Activated T-cell treated with anti-CD3 and anti-CD28 coated beads for 48 hours (primary cell): Measurements from ENCODE around the gene GAS7.

ENCODE experiments used
- DNase-seq: peaks from one replicate; pipeline ENCODE4 v3.0.0-alpha.2; 2020; ENCODE audit warnings: low read depth

Gene GAS7

DNA sequence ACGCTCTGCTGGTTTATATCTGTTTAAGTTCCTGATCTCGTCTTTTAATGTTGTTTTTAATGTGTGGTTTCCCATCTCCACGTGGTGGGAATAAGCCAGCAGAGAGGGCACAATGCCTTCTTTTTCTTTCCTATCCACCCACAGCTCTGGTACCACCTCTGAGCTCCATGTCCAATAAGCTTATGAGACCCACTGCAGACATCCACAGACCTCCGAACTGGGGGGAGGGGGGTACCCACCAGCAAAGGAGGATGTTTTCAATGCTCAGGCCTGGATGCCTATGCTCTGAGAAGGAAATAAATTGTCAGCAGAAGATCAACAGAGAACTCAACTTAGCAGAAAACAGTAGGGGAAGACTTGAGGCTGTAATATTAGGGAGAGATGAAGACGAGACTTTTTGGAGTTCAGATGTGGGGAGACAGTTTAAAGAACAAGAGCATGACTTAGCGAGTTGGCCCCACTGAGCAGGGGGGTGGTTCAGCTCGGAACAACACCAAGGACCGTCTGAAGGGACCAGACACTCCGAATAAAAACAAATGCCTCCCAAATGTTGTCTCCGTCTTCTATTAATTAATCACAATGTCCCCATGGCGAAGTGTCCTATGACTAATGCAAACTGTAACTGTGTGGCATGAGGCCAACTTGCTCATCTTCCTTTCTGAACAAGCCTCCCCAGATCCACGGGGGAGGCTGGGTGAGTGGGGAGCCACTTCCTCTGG lies 62.7 kb downstream of the GAS7 start:
- no peak for DNase-seq

DNA sequence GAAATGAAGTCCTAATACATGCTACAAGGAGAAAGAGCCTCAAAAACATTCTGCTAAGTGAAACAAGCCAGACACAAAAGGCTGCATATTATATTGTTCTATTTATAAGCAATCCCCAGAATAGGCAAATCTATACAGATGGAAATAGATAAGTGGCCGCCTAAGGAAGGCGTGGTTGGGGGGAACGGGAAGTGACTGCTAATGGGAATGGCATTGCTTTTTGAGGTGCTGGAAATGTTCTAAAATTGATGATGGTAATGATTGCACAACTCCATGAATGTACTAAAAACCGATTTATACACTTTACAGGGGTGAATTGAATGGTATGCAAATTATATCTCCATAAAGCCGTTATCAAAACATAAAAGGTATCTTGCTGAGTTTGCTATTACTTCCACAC lies 67.7 kb downstream of the GAS7 start:
- DNase-seq, result no peak

DNA sequence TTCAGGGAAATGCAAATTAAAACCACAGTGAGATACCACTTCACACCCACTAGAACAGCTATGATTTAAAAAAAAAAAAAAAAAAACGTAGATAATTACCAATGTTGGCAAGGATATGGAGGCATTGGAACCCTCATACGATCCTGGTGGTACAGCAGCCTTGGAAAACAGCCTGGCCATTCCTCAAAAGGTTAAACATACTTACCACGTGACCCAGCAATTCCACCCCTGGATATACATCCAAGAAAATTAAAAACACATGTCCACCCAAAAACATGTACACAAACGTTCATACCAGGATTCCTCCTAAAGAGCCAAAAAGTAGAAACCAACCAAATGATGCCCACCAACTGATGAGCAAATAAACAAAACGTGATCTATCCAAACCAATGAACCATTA lies 68.1 kb downstream of the GAS7 start:
- no peak for DNase-seq

GRCh38 chr17:10127819-10128425 lies 70.5 kb downstream of the GAS7 start:
- DNase-seq, result no peak

GRCh38 chr17:10126616-10127501 lies 71.5 kb downstream of the GAS7 start:
- DNase-seq, result no peak

DNA sequence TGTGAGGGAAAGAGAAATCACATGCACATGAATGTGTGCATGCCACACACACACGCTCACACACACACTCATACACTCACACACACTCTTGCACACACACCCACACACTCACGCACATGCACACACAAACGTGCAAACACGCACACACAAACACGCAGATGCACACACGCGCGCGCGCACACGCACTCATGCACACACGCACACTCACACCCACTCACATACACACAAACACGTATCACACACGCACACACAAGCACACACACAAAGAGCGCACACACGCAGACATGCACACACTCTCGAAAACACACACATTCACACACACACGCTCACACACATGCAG lies 72.2 kb downstream of the GAS7 start:
- no peak for DNase-seq

DNA sequence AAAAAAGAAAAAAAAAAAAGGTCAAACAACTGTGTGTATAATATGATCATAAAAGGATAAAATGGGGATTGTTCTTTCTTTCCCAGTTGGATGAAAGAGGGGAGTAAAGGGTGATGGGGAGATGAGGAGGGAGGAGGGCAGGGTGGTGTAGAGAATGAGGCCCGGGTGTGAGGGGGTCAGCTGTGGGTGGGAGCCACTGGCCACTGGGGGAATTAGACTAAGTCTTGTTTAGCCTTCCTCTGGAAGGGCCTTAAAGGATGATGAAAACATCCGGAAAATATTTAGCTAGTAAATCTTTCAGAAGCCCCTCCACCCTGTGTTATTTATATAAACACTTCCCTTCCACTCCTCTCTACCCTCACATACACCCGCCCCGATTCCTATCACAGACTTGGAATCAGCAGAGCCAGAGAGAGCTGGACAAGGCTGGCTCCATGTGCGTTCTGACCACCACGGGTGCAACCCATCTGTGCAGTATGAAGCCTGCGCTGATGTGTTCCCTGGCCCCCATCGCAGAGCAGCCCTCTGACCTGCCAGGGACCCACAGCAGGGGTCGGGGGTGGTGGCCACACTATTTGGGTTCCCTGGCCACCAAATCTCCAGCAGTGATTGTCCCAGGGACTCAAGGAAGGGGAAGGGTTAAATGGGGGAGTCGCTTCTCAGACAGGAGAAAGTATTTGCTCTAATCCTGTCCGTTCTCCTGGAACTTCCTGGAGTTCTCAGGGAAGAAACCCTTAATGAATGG lies 72.7 kb downstream of the GAS7 start:
- DNase-seq, result no peak

GRCh38 chr17:10123093-10123492 lies 75.3 kb downstream of the GAS7 start:
- DNase-seq, result no peak

DNA sequence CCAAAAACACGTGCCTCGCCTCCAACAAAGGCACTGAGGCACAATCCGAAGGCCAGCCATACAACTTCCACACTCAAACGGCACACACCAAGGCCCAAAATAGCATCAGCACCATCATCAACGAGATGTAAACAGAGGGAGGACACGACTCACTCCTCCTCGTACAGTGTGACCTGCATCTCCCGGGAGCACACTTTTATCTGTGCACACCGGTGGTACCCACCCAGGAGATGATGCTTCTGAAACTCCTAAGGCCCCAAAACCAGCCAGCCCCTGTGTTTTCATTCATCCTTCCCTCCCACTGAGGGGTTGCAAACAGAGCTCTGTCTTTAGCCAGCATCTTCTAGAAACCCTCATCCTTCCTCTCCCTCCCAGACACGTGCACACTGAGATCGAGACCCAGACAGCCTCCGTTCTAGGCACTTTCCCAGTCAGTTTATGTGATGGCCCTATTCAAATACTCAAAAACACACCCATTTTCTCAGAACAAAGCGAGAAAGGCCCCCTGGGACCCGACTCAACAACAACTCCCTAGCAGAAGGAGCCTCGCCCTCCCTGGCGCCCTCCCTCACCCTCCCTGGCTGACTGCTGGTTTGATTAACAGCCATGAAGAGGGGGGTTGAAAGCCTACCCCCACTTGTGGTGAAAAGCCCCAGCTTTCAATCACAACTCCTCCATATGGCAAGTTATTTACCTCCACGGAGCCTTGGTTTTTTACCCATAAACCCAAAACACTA lies 76.3 kb downstream of the GAS7 start:
- DNase-seq, result no peak

- DNase-seq, result no peak
Measured at GRCh38 chr17:10120749-10121148, 77.7 kb downstream of the GAS7 start.

DNA sequence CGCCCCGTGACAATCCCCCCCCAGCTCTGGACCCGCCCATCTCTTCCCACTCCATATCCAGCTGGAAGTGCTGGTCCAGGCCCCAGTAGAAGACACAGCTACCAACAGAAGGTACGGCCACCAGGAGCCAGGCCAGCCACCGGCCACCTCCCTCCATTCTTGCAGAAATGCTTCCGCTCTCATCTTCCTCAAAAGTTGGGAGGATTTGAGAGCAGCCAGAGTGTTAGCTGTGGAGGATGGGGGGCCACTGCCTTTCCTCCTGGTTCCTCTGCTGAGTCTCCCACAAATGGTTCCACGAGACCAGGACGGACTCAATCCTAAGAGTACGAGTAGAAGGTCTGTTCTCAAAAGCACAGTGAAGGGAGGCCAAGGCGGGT lies 78.3 kb downstream of the GAS7 start:
- DNase-seq, result no peak

DNA sequence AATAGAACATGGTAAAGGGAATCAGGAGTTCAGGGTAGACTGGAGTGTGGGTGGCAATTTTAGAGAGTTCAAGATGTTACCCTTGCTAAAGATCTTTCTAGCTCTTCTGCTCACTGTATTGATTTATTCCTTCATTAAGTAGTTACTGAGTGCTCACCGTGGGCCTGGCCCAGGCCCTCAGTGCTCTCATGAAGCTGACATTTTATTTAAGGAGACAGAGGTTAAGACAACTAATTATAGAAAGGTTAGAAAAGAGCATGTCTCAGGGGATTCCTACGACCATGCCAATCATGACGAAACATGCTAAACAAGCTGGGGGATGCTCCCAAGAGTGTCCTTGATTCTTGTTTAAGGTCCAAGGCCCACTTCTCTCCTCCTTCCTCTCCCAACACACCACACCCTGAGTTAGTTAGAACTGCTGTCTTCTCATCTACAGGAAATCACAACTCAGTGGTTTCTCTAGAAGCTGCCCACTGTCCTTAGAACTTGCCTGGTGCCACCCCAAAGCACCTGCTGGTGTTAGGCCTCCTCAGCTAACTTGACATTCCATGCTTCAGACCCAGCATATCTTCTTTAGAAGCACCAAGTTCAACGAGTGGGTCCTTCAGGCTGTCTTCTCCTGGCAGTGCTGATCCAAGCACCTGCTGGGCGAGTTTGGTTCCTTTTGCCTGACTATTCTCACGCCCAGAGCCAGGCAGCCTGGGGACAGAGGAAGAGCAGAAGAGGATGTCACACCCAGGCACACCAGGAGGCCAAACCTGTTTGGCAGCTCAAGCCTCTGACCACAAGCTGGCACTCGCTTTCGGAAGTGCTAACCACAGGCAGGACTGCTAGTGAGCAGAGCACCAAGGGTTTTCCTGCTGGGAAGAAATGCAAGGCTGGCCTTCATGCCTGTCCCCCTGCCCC lies 79.0 kb downstream of the GAS7 start:
- no peak for DNase-seq

DNA sequence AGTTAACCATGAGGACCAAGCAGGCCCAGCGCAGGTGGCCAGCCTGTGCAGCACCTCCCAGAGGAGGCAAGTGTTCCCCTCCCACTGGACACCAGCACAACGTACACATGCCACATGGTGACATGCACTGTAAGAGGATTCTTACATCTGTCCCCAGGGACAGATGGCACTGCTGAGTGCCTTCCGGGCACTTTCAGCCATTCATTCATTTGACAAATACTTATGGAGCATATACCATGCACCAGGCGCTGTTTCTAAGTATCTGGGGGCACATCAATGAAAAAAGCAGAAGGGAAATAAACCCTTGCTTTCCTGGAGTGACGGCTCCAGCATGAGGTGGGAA lies 79.6 kb downstream of the GAS7 start:
- no peak for DNase-seq

DNA sequence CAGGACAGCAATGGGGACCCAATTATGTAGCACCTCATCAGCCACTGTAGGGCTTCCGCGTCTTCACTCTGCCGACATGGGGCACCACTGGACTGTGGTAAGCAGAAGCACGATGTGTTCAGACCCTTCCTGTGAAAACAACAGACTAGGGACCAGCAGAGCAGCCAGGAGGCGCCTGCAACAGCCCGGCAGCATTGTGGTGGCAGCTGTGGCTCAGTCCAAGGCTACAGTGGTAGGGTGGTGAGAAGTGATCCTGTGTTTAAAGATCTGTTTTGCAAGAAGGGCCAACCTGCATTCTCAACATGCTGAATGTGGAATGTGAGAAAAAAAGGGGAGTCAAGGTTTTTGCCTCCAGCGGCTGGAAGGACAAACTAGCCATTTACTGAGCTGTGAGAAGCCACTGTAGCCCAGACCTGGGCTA lies 80.8 kb downstream of the GAS7 start:
- no peak for DNase-seq

DNA sequence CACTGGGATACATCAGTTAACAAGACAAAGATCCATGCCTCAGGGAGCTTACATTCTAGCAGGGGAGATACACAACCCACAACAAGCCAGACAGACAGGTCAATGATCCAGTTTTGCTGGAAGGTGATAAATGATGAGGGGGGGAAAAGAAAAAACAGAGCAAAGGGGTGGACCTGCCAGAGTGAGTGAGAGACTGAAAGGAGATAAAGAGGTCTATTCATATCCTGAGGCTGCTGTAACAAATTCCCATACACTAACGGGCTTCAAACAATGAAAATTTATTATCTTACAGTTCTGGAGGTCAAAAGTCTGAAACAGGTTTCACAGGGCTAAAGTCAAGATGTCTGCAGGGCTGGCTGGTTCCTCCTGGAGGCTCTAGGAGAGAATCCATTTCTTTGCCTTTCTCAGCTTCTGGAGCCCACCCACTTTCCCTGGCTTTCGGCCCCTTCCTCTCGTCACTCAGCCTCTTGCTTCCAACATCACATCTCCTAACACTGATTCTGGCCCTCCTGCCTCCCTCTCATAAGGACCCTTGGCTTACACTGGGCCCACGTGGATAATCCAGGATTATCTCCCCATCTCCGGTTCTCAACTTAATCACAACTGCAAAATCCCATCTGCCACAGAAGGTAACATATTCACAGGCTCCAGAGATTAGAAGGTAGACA lies 81.5 kb downstream of the GAS7 start:
- no peak for DNase-seq

DNA sequence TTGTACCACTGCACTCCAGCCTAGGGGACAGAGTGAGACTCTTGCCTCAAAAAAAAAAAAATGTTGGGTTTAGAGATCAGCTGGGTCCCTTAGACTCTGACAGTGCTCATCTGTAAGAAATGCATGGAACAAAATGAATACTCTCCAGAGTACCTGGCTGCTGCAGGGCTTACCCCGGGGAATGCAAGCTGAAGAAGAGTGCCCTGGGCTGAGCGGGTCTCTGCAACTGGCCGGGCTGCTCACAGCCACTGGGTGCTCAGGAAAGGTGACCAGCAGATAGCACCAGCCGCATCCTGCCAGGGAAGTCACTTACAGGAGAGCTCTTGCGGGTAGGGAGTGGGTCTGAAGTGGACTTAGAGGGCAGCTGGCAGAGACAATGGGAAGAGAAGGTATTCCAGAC lies 82.1 kb downstream of the GAS7 start:
- DNase-seq, result no peak

DNA sequence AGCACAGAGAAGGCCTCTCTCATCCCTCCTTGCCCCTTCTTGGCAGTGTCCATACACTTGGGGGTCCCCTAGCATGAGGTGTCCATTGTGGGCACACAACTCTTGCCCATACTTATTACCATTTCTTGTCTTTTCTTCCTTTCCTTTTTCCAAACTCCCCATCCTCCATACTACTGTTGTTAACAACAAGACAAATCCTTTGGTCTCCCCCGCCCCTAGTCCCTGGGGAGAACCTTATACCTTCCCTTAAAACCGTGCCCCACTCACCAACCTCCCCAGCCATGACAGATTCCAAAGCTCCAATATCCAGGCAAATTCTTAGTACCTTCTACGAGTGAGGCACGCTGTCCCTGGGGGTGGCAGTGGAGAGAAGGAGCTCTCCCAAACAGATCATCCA lies 82.9 kb downstream of the GAS7 start:
- DNase-seq, result no peak

DNA sequence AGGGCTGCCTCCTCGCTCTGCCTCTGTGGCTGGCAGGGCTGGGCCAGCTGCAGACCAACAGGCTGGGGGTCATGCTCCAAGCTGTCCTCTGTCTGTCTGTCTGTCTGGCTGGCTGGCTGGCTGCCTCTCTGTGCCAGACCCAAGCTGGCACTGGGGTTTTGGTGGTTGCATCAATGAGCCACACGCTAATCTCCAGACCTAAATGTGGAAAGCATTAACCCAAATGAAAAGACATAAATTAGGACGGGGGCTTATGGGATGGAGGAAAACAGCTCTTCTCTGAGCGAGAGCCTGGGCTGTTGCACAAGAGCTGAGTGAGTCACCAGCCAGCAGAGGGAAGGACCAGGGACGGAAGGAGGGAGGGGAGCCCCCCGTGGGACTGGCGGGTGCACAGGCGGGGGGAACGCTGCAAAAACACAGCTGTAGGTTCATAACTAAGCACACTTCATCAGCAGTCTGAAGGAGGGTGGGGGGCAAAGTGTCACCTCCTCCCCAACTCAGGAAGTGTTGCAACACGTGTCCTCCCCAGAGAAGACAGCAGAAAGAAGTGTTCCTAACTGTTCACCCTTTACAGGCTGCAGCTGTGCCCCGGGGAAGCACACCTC lies 83.4 kb downstream of the GAS7 start:
- DNase-seq, result peak; percentile 45

GRCh38 chr17:10112962-10113361 lies 85.4 kb downstream of the GAS7 start:
- DNase-seq, result no peak

DNA sequence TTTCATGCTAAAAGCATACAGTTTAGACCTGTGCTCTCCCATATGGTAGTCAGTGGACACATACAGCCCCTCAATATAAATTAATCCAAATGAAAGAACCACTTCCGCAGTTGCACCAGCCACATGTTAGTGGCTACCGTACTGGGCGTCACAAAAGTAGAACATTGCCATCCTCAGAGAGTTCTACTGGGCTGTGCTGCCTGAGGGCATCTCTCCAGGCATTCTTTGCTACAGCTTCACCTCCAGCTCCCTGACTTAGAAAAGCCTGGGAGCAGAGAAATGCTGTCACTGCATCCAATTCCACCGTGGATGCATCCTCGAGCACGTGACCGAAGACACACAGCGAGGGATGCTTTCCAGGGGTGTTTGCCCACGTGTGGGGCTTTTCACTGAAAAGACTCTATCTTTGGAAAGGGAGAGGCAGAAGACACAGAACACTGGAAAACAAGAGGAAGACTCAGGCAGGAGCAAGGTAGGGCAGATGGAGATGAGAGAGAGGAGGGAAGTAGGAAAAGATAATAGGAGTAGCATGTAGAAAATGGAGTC lies 86.4 kb downstream of the GAS7 start:
- DNase-seq, result no peak
